Ovary (tissue), 3 donors: ENCODE measurements around the gene PCDH1.

Source experiments
- POLR2A ChIP-seq: fragments of 450-650 bp; IDR thresholded peaks from one replicate; pipeline ENCODE4 v1.6.1; 2017; ENCODE audit warnings: antibody characterized with exemption, mild to moderate bottlenecking, moderate library complexity
- TF ChIP-seq, protein P1 (sequence below), 3 donors: fragments of 450-650 bp in 2 of 3; fragments of 200-600 bp in 1 of 3; IDR thresholded peaks; one replicate each; pipeline versions ENCODE4 v1.5.1 to v1.8.0; 2016 to 2022; ENCODE audit warnings: antibody characterized with exemption in 3 of 3, mild to moderate bottlenecking in 1 of 3
- donor health status: DM: no; HTN: no; CAD: no.

DNA sequence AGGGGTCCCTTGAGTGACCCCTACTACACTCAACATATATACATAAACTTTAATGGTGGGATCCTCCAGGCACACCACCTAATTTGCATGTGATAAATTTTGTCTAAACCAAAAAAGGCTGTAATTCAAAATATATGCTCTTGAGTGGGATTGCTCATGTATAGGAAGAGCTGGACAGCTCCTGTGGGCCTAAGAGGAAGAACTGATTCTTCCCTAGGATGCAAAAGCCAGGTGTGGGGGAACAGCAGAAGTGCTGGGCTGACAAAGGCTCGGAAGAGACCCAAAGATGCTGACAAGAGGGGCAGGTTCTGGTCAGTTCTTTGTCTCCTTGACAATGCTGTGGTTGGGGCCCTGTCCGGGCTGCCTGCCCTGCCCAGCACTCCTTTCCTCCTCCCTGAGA, 43.9 kb downstream of the PCDH1 start:
- TF ChIP-seq, protein P1, sequence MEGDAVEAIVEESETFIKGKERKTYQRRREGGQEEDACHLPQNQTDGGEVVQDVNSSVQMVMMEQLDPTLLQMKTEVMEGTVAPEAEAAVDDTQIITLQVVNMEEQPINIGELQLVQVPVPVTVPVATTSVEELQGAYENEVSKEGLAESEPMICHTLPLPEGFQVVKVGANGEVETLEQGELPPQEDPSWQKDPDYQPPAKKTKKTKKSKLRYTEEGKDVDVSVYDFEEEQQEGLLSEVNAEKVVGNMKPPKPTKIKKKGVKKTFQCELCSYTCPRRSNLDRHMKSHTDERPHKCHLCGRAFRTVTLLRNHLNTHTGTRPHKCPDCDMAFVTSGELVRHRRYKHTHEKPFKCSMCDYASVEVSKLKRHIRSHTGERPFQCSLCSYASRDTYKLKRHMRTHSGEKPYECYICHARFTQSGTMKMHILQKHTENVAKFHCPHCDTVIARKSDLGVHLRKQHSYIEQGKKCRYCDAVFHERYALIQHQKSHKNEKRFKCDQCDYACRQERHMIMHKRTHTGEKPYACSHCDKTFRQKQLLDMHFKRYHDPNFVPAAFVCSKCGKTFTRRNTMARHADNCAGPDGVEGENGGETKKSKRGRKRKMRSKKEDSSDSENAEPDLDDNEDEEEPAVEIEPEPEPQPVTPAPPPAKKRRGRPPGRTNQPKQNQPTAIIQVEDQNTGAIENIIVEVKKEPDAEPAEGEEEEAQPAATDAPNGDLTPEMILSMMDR (IDR thresholded peaks at IDR 0.05) = no peak
- TF ChIP-seq POLR2A = no peak
